H1 (cell line): ENCODE data around the gene MXD4. TPM values are rescaled to one million over a fixed set of nuclear protein-coding genes. Genes with fewer than 3 reads are reported as not detected.

Source experiments
- CTCF ChIA-PET: fragments of 300-600 bp; sonication (Branson Sonifier 250); formaldehyde crosslinking; loops from one replicate; lab custom pipeline; 2021; ENCODE audit not compliant: partially characterized antibody; lab: Charles Lee
- POLR2A ChIA-PET: fragments of 300-600 bp; sonication (Branson Sonifier 250); formaldehyde crosslinking; loops from one replicate; lab custom pipeline; 2021; ENCODE audit warnings: inconsistent platforms; ENCODE audit not compliant: partially characterized antibody; lab: Charles Lee
- DNase-seq, 2 experiments: peaks; one replicate each; pipeline versions ENCODE4 v3.0.0 to v3.0.0-alpha.2; 2010 to 2022; ENCODE audit warnings: low spot score in 2 of 2, low read depth in 1 of 2, mixed read lengths in 1 of 2
- FAIRE-seq: peaks from 2 replicates; lab custom pipeline; 2011; peaks lifted over from hg19 to GRCh38; lab: Jason Lieb, UNC
- H2AFZ ChIP-seq: 2 replicates; pipeline ENCODE4 v1.8.1; 2012; ENCODE audit warnings: low read length, inconsistent platforms
- H2AK5ac ChIP-seq: 2 replicates; pipeline ENCODE4 v1.6.1; 2013; ENCODE audit warnings: low read depth, low read length
- H2BK120ac ChIP-seq: replicated peaks from 2 replicates; pipeline ENCODE3; 2013; ENCODE audit warnings: low read depth, low read length, inconsistent platforms
- H2BK12ac ChIP-seq: 2 replicates; pipeline ENCODE4 v1.6.1; 2013; ENCODE audit warnings: low read depth, low read length
- H2BK15ac ChIP-seq: 2 replicates; pipeline ENCODE4 v1.6.1; 2013; ENCODE audit warnings: low read length
- H2BK20ac ChIP-seq: 2 replicates; pipeline ENCODE4 v1.6.1; 2013; ENCODE audit warnings: low read length
- H2BK5ac ChIP-seq: 2 replicates; pipeline ENCODE4 v1.6.1; 2013; ENCODE audit warnings: low read depth, low read length
- H3K14ac ChIP-seq: 2 replicates; pipeline ENCODE4 v1.6.1; 2013; ENCODE audit warnings: inconsistent platforms; ENCODE audit not compliant: insufficient read length
- H3K18ac ChIP-seq: 2 replicates; pipeline ENCODE4 v1.6.1; 2013; ENCODE audit warnings: low read length; ENCODE audit errors: extremely low read depth
- H3K23ac ChIP-seq: 2 replicates; pipeline ENCODE4 v1.6.1; 2013; ENCODE audit warnings: inconsistent platforms; ENCODE audit not compliant: insufficient read length
- H3K23me2 ChIP-seq: 2 replicates; pipeline ENCODE4 v1.6.1; 2013; ENCODE audit warnings: low read depth, low read length
- H3K27ac ChIP-seq: 2 replicates; pipeline ENCODE4 v1.6.1; 2011; ENCODE audit warnings: low read depth, low read length, inconsistent platforms
- H3K27me3 ChIP-seq, 4 experiments: replicated peaks in 1 of 4; 1 replicate in 1 of 4; 2 replicates in 3 of 4; pipeline versions ENCODE4 v1.6.1 to v1.8.1; 2011 to 2013; ENCODE audit warnings: low read length in 3 of 4, mild to moderate bottlenecking in 3 of 4, inconsistent platforms in 2 of 4, mixed read lengths in 2 of 4, moderate library complexity in 1 of 4; ENCODE audit not compliant: control insufficient read depth in 3 of 4, insufficient read depth in 3 of 4; ENCODE audit errors: extremely low read depth in 1 of 4
- H3K36me3 ChIP-seq, 4 experiments: 2 replicates each; pipeline versions ENCODE4 v1.6.1 to v1.8.1; 2011 to 2013; ENCODE audit warnings: mild to moderate bottlenecking in 4 of 4, low read length in 3 of 4, moderate library complexity in 2 of 4, control low read depth in 1 of 4, inconsistent platforms in 1 of 4; ENCODE audit not compliant: insufficient read depth in 4 of 4, control insufficient read depth in 2 of 4
- H3K4ac ChIP-seq: replicated peaks from 2 replicates; pipeline ENCODE3; 2013; ENCODE audit warnings: low read length, low read depth, mixed read lengths, inconsistent platforms; ENCODE audit not compliant: insufficient read length
- H3K4me1 ChIP-seq, 4 experiments: replicated peaks in 1 of 4; 1 replicate in 1 of 4; 2 replicates in 3 of 4; pipeline versions ENCODE4 v1.6.1 to v1.8.1; 2011 to 2013; ENCODE audit warnings: low read length in 3 of 4, inconsistent platforms in 2 of 4, mixed read lengths in 1 of 4; ENCODE audit not compliant: insufficient read depth in 4 of 4, control insufficient read depth in 3 of 4
- H3K4me2 ChIP-seq, 2 experiments: 2 replicates each; pipeline versions ENCODE4 v1.6.1 to v1.8.1; 2011 to 2013; ENCODE audit warnings: low read depth in 2 of 2, low read length in 2 of 2, control low read depth in 1 of 2, inconsistent platforms in 1 of 2, mild to moderate bottlenecking in 1 of 2; ENCODE audit not compliant: insufficient read depth in 1 of 2
- H3K4me3 ChIP-seq, 4 experiments: fragments of 200-600, 300-600 bp in 1 of 4; sonication (generic), shearing (Covaris generic), sonication (Bioruptor Twin) in 1 of 4; 2 replicates each; pipeline versions ENCODE4 v1.5.1 to v1.8.1; 2011 to 2016; ENCODE audit warnings: low read length in 4 of 4, low read depth in 3 of 4, control low read depth in 2 of 4, inconsistent platforms in 2 of 4, mild to moderate bottlenecking in 2 of 4, mixed read lengths in 1 of 4, moderate library complexity in 1 of 4; ENCODE audit not compliant: insufficient read depth in 2 of 4; ENCODE audit errors: extremely low read depth in 1 of 4
- H3K56ac ChIP-seq: replicated peaks from 2 replicates; pipeline ENCODE3; 2013; ENCODE audit warnings: low read depth, mild to moderate bottlenecking, mixed read lengths, low read length, inconsistent platforms; ENCODE audit not compliant: insufficient read length
- H3K79me1 ChIP-seq: 2 replicates; pipeline ENCODE4 v1.6.1; 2013; ENCODE audit warnings: low read depth, low read length, control low read depth
- H3K79me2 ChIP-seq, 2 experiments: 2 replicates each; pipeline versions ENCODE4 v1.6.1 to v1.8.1; 2012 to 2013; ENCODE audit warnings: low read length in 2 of 2, mild to moderate bottlenecking in 2 of 2, inconsistent platforms in 1 of 2; ENCODE audit not compliant: insufficient read depth in 2 of 2, control insufficient read depth in 1 of 2
- H3K9ac ChIP-seq, 4 experiments: replicated peaks in 1 of 4; 1 replicate in 1 of 4; 2 replicates in 3 of 4; pipeline versions ENCODE4 v1.6.1 to v1.8.1; 2011 to 2013; ENCODE audit warnings: low read depth in 3 of 4, low read length in 3 of 4, control low read depth in 2 of 4, mild to moderate bottlenecking in 2 of 4, moderate library complexity in 2 of 4, inconsistent platforms in 1 of 4; ENCODE audit errors: extremely low read depth in 1 of 4
- H3K9me3 ChIP-seq, 2 experiments: 2 replicates each; pipeline versions ENCODE4 v1.6.1 to v1.8.1; 2012 to 2013; ENCODE audit warnings: mild to moderate bottlenecking in 2 of 2, moderate library complexity in 2 of 2, control low read depth in 1 of 2, inconsistent platforms in 1 of 2, low read depth in 1 of 2, low read length in 1 of 2, mixed read lengths in 1 of 2; ENCODE audit not compliant: insufficient read depth in 2 of 2
- H4K20me1 ChIP-seq, 2 experiments: replicated peaks in 1 of 2; 2 replicates each; pipeline versions ENCODE3 to v1.8.1; 2011 to 2013; ENCODE audit warnings: inconsistent platforms in 2 of 2, low read length in 2 of 2, mild to moderate bottlenecking in 1 of 2; ENCODE audit not compliant: insufficient read depth in 2 of 2, control insufficient read depth in 1 of 2
- H4K5ac ChIP-seq: 2 replicates; pipeline ENCODE4 v1.6.1; 2013; ENCODE audit warnings: low read length, low read depth, mixed read lengths, inconsistent platforms; ENCODE audit not compliant: insufficient read length
- H4K8ac ChIP-seq: 2 replicates; pipeline ENCODE4 v1.8.0; 2013; ENCODE audit warnings: mild to moderate bottlenecking, moderate library complexity, low read length, inconsistent platforms; ENCODE audit not compliant: insufficient read depth; ENCODE audit errors: extremely low read depth
- H4K91ac ChIP-seq: replicated peaks from 2 replicates; pipeline ENCODE3; 2013; ENCODE audit warnings: low read length, mixed read lengths, inconsistent platforms; ENCODE audit not compliant: insufficient read length
- GABPA ChIP-seq: IDR thresholded peaks from 2 replicates; pipeline ENCODE4 v1.6.1; 2011; ENCODE audit warnings: mild to moderate bottlenecking, low read length, moderate library complexity, borderline replicate concordance; ENCODE audit not compliant: insufficient read depth
- JUN ChIP-seq: IDR thresholded peaks from 2 replicates; pipeline ENCODE4 v1.6.1; 2011; ENCODE audit warnings: low read depth, mild to moderate bottlenecking, improper control_type of control experiment, low read length
- KDM4A ChIP-seq: IDR thresholded peaks from one replicate; pipeline ENCODE4 v1.7.1; 2012; ENCODE audit warnings: low read depth, mild to moderate bottlenecking, moderate library complexity, low read length, inconsistent platforms; ENCODE audit not compliant: severe bottlenecking
- RXRA ChIP-seq: IDR thresholded peaks from 2 replicates; pipeline ENCODE4 v1.6.1; 2011; ENCODE audit warnings: low read depth, mild to moderate bottlenecking, low read length, moderate library complexity; ENCODE audit not compliant: insufficient read depth
- SAP30 ChIP-seq: fragments of 300-600 bp; sonication (generic); IDR thresholded peaks from 2 replicates; pipeline ENCODE4 v1.7.1; 2012; ENCODE audit warnings: low read length, moderate library complexity, mild to moderate bottlenecking, inconsistent platforms; ENCODE audit not compliant: insufficient read depth, insufficient replicate concordance
- SIX5 ChIP-seq: IDR thresholded peaks from 2 replicates; pipeline ENCODE4 v1.6.1; 2011; ENCODE audit warnings: mild to moderate bottlenecking, low read depth, low read length
- SP4 ChIP-seq: IDR thresholded peaks from 2 replicates; pipeline ENCODE4 v1.6.1; 2012; ENCODE audit warnings: low read length, inconsistent platforms
- WGBS, 2 experiments: shearing (Covaris generic) in 1 of 2; methylation state at CpG; one replicate each; pipeline versions ENCODE4 v1.1.6 to v1.1.7; 2013 to 2015; ENCODE audit warnings: low lambda C conversion rate in 2 of 2, mixed read lengths in 2 of 2, inconsistent platforms in 1 of 2, low coverage in 1 of 2, missing lambda C conversion rate in 1 of 2; ENCODE audit not compliant: insufficient replicate concordance in 2 of 2, insufficient coverage in 1 of 2, insufficient read length in 1 of 2; ENCODE audit errors: extremely low coverage in 1 of 2, missing lambda C conversion rate in 1 of 2; 5-methylcytosine and 5-hydroxymethylcytosine counted together
- polyA plus RNA-seq, 7 experiments: library from polyadenylated mRNA; depleted of rRNA in 3 of 7; stranded (reverse) in 5 of 7; unstranded in 2 of 7; fragments of >200 nt in 5 of 7; fragments of 200-250 nt in 2 of 7; gene quantifications; 1 replicate in 5 of 7; 2 replicates in 1 of 7; 4 replicates in 1 of 7; pipeline versions ENCODE4 v1.2.1 to v1.2.3, GENCODE V29; 2011 to 2013; ENCODE audit warnings: missing spikeins in 2 of 7, mixed read lengths in 2 of 7
- total RNA-seq: library from RNA; stranded (reverse); fragmentation: NEBNext Ultra II Directional; extraction: Animal tissue kit (Norgen Biotek cat#: 25700); gene quantifications from 2 replicates; pipeline ENCODE4 v1.2.1, GENCODE V29; 2021
- TF ChIP-seq, protein P1 (sequence below), 3 experiments: IDR thresholded peaks; 1 replicate in 2 of 3; 2 replicates in 1 of 3; pipeline versions ENCODE4 v1.5.1 to v1.6.1; 2011; ENCODE audit warnings: low read length in 3 of 3, mild to moderate bottlenecking in 3 of 3, inconsistent platforms in 2 of 3, low read depth in 1 of 3, moderate library complexity in 1 of 3; ENCODE audit not compliant: insufficient read depth in 1 of 3; ENCODE audit errors: control extremely low read depth in 1 of 3

The MXD4 gene
- total and polyA plus RNA-seq, 2 of the 8 experiments (the other 6 are each of a cell fraction or from before 2014, with no cell fraction given), result 18.0 to 20.8 TPM

DNA sequence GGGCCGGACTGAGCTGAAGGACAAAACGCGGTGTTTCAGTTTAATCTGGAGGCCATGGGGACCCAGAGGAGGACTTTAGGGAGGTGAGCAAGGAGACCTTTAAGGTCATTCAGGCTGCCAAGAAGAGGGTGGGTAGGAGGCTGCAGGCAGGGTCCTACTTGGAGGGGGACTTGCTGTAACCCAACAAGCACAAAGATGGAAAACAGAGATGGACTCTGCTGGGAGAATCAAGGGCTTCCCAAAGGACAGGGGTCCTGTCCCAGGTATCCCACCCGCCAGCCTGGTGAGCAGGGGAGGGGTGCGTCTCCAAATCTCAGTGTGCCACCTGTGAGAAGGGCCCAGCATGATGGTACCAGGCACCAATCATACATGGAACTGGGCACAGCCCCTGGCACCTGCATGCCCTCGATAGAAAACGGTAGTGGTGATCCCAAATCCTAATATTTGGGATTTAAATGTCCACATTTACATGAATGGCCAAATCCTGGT is 16.1 kb downstream of the MXD4 start:
- H4K8ac ChIP-seq, result no peak overlapping the region
- TF ChIP-seq GABPA, result no peak
- TF ChIP-seq, protein P1, sequence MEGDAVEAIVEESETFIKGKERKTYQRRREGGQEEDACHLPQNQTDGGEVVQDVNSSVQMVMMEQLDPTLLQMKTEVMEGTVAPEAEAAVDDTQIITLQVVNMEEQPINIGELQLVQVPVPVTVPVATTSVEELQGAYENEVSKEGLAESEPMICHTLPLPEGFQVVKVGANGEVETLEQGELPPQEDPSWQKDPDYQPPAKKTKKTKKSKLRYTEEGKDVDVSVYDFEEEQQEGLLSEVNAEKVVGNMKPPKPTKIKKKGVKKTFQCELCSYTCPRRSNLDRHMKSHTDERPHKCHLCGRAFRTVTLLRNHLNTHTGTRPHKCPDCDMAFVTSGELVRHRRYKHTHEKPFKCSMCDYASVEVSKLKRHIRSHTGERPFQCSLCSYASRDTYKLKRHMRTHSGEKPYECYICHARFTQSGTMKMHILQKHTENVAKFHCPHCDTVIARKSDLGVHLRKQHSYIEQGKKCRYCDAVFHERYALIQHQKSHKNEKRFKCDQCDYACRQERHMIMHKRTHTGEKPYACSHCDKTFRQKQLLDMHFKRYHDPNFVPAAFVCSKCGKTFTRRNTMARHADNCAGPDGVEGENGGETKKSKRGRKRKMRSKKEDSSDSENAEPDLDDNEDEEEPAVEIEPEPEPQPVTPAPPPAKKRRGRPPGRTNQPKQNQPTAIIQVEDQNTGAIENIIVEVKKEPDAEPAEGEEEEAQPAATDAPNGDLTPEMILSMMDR (IDR thresholded peaks at IDR 0.05; ENCODE audit: control extremely low read depth in 1 of 3, insufficient read depth in 1 of 3, low read depth in 1 of 3, low read length in 3 of 3), result no peak
- no peak for TF ChIP-seq JUN
- TF ChIP-seq SIX5, result no peak
- no peak for TF ChIP-seq SP4
- no peak for TF ChIP-seq SAP30
- TF ChIP-seq RXRA, result no peak
- TF ChIP-seq KDM4A, result no peak
- no peak overlapping the region for H2BK20ac ChIP-seq
- H3K9me3 ChIP-seq, result no peaks in the 10 kb centered on the region; a peak in 1 of 4 replicates
- no peak overlapping the region for H3K4me3 ChIP-seq
- H3K4me2 ChIP-seq, result no peak overlapping the region
- no peaks in the 10 kb centered on the region for H3K23me2 ChIP-seq
- peaks cover 0 to 7% of the 10 kb centered on the region in 2 experiments; a peak in 3 of 4 replicates for H3K79me2 ChIP-seq
- FAIRE-seq (no peak), DNase-seq (no peak)
- H4K20me1 ChIP-seq, result peaks cover 0 to 4% of the 10 kb centered on the region in 2 experiments
- no peak overlapping the region for H4K5ac ChIP-seq
- no peak overlapping the region for H4K91ac ChIP-seq
- H2AK5ac ChIP-seq, result no peak overlapping the region
- peaks cover 0 to 5% (median 2%) of the 10 kb centered on the region in 4 experiments; a peak in 2 of 8 replicates for H3K36me3 ChIP-seq
- no peak overlapping the region for H2AFZ ChIP-seq
- no peak overlapping the region for H2BK12ac ChIP-seq
- no peak overlapping the region for H3K23ac ChIP-seq
- H3K27ac ChIP-seq, result no peak overlapping the region
- no peak overlapping the region for H2BK15ac ChIP-seq
- no peak overlapping the region for H3K14ac ChIP-seq
- H3K56ac ChIP-seq, result no peak overlapping the region
- H3K4me1 ChIP-seq, result no peaks in the 10 kb centered on the region
- 92% methylated on average over 7 of the region's 7 CpGs; no CpG with 5 or more reads in 1 of the 2 experiments for WGBS, 2 experiments
- H2BK120ac ChIP-seq, result no peak overlapping the region
- H3K4ac ChIP-seq, result no peak overlapping the region
- H3K9ac ChIP-seq, result no peak overlapping the region
- H3K79me1 ChIP-seq, result no peaks in the 10 kb centered on the region; the same call in 1 of the 2 replicates
- no peak overlapping the region for H3K18ac ChIP-seq
- ChIA-PET CTCF (interaction anchor here (1.8 to 2.5 kb wide), 2 partner anchors 10 to 26 kb away, joined by 7 to 8 read pairs; no protein-coding TSS in a partner anchor), POLR2A (interaction anchor here (1.0 to 1.3 kb wide), 2 partner anchors 15 to 178 kb away, joined by 3 read pairs; no protein-coding TSS in a partner anchor)
- no peaks in the 10 kb centered on the region for H3K27me3 ChIP-seq
- H2BK5ac ChIP-seq, result no peak overlapping the region
